Measurements from ENCODE around the gene USP48. TPM values are rescaled to one million over a fixed set of nuclear protein-coding genes. Genes with fewer than 3 reads are reported as not detected.
A peak's percentile ranks its signal among the peaks of the same experiment; 100 is the strongest.

USP48 gene
- total and polyA plus RNA-seq, 7 donors: 12.6 to 77.0 (median 47.1) TPM

DNA sequence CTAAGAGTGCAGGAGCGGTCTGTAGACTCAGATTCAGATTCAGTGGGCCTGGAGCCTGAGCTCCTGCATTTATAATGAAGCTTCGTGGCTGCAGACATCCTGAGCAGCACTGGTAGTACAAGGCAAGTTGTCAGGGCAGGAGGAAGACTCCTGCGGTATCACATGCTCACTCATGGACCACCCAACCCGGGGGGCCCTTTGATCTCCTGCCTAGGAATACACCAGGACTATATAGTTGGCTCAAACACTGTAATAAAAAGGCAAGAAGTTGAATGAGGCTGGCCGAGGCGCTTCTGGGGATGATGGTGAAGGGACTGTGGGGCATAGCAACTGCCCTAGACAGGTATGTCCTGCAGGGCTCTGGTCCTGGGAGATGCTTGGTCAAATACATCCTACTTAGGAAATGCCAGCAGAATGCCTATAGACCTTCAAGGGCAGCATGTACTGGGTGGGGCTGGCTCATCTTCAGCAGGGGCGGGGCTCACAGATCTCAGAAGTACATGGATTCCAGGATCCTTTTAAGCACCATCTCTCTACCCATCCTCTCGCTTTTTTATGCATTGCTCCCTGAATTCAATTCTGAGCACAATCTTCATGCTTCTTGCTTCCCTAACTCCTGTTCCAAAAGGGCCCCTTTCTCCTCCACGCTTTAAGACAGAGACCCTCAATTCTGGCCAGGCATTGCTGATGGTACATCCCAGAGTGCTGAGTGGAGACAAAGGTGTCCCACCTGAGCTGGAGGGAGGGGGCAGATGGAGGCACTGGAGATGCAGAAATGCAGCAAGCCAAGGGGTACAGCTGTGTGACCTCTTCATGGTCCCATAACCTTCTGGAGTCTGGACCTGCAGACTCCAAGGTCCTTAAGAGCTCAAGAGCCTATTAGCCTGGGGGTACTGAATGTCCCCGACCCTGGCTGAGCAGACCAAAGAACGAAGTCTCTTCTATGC is 111.7 kb downstream of the USP48 start:
- Histone ChIP-seq H3K27me3 (peaks cover 28 to 38% (median 36%) of the 10 kb centered on the region in 3 donors), H3K4me3 (no peak overlapping the region), H3K4me1 (peaks cover 0 to 46% (median 42%) of the 10 kb centered on the region in 4 donors), H3K36me3 (no peaks in the 10 kb centered on the region), H3K9me3 (no peaks in the 10 kb centered on the region), H3K27ac (no peak overlapping the region)
- WGBS, 2 donors: 55 to 71% methylated on average over 11 of the region's 11 CpGs
- peak; percentile 42 for DNase-seq
- TF ChIP-seq POLR2A (IDR thresholded peaks at IDR 0.05) (no peak), POLR2AphosphoS5 (IDR thresholded peaks at IDR 0.05) (no peak), EP300 (IDR thresholded peaks at IDR 0.05) (no peak)
- TF ChIP-seq, protein P1, sequence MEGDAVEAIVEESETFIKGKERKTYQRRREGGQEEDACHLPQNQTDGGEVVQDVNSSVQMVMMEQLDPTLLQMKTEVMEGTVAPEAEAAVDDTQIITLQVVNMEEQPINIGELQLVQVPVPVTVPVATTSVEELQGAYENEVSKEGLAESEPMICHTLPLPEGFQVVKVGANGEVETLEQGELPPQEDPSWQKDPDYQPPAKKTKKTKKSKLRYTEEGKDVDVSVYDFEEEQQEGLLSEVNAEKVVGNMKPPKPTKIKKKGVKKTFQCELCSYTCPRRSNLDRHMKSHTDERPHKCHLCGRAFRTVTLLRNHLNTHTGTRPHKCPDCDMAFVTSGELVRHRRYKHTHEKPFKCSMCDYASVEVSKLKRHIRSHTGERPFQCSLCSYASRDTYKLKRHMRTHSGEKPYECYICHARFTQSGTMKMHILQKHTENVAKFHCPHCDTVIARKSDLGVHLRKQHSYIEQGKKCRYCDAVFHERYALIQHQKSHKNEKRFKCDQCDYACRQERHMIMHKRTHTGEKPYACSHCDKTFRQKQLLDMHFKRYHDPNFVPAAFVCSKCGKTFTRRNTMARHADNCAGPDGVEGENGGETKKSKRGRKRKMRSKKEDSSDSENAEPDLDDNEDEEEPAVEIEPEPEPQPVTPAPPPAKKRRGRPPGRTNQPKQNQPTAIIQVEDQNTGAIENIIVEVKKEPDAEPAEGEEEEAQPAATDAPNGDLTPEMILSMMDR (IDR thresholded peaks at IDR 0.05): no peak
- intact Hi-C loops (cut with DNase I): no loop called here

DNA sequence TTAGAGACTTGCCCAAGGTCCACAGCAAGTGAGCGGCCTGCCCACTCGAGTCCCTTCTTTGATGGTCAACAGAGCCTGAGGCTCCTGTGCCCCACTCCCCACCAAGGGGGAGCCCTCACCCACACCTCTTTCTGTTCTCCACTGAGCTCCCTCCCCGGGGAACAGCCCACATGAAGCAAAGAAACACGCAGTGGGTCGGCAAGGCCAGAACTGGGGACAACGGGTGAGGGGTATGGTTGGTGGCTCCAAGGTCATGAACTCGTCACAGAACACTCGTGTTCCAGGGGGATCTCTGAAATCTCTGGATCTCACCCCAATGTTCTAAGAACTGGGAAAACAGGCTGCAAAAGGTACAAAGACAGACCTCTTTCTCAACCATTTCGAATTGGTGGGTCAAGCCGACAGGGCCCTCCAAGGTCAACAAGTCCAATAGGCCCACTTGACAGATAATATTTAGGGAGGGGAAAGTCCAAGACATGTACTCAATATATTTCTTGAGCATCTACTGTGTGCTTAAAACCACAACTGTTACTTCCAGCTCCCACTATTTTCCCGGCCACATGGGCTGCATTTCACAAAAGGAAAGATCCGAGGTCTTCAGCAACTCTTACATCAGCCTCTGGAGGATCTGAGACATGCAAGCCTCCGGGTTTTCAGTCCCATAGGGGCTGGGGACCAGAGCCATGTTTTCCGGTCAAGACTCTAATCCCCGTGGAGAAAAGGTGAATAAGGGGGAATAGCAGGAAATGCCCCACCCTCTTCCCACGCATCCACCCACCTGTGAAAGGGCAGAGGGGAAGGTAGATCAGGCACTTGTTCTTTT is 112.7 kb downstream of the USP48 start:
- DNase-seq: peak; percentile 52
- intact Hi-C loops (cut with DNase I): no loop called here
- Histone ChIP-seq H3K4me3 (peak overlapping the region in 1 of 4 donors; percentile 39), H3K27me3 (peaks cover 28 to 47% (median 45%) of the 10 kb centered on the region in 3 donors), H3K36me3 (no peaks in the 10 kb centered on the region), H3K4me1 (peaks cover 0 to 46% (median 42%) of the 10 kb centered on the region in 4 donors), H3K9me3 (no peaks in the 10 kb centered on the region), H3K27ac (no peak overlapping the region)
- TF ChIP-seq, protein P1 (IDR thresholded peaks at IDR 0.05): no peak
- TF ChIP-seq POLR2A (IDR thresholded peaks at IDR 0.05) (no peak), EP300 (IDR thresholded peaks at IDR 0.05) (no peak), POLR2AphosphoS5 (IDR thresholded peaks at IDR 0.05) (no peak)
- 39 to 53% methylated on average over 16 of the region's 16 CpGs for WGBS, 2 donors

DNA sequence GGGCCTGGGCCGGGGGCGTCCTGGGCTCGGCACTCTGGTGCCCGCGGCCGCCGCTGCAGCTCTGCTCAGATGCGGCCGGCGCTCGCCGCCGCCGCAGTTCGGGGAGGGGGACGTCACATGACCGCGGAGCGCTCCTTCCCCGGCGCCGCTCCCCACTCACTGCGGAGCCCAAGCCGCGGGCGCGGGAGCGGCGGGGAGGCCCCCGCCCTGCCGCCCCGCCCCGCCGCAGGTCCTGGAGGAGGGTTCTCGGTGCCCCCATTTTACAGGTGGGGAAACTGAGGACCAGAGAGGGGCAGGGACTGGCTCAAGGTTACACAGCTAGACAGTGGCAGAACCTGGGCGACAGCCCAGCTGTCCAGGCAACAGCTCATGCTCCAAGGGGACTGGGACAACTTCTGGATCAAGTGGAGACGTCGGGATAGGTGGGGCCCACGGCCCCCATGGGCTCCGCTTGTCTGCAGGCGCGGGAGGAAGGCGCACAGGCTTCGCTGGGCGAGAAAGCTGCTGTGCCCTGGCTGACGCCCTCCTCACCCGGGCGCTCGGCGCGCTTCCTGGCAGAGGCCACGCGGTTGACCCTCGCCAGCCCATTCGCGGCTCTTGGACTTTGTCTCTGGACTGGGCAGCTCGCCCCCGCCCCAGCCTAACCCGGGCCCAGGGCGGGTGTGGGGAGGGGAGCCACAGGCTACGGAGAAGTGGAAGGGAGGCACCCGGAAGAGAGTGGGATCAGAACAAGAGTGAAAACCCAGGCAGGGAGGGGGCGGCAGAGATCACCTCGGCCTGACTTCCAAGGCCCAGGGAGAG is 113.5 kb downstream of the USP48 start, which contains the start of gene RAP1GAP:
Gene RAP1GAP, minus strand, starts transcription at position 100 of the 801 bp plus-strand sequence. CDS start 49,325 bp downstream, outside the sequence.
- DNase-seq: peak; percentile 59

More for the DNA sequence above, 113.5 kb downstream of the USP48 start, which contains the start of gene RAP1GAP:
- H3K9me3 ChIP-seq: no peaks in the 10 kb centered on the region
- peak within 1 kb of the TSS in 3 of 4 donors; percentile 7 to 48 (median 39) for H3K4me3 ChIP-seq
- H3K27me3 ChIP-seq: peaks cover 28 to 54% (median 52%) of the 10 kb centered on the region in 3 donors
- H3K36me3 ChIP-seq: no peaks in the 10 kb centered on the region
- 0 to 1% methylated on average over 64 of the region's 64 CpGs for WGBS, 2 donors
- no peak for TF ChIP-seq EP300 (IDR thresholded peaks at IDR 0.05)
- TF ChIP-seq, protein P1 (IDR thresholded peaks at IDR 0.05): no peak
- no peak for TF ChIP-seq POLR2A (IDR thresholded peaks at IDR 0.05)
- TF ChIP-seq POLR2AphosphoS5 (IDR thresholded peaks at IDR 0.05): no peak
- peaks cover 0 to 46% (median 42%) of the 10 kb centered on the region in 4 donors for H3K4me1 ChIP-seq
- intact Hi-C loops (cut with DNase I): no loop called here
- H3K27ac ChIP-seq: no peak within 1 kb of the TSS
